Measurements from ENCODE around the gene MOGAT3. TPM values are rescaled to one million over a fixed set of nuclear protein-coding genes. Genes with fewer than 3 reads are reported as not detected.

MOGAT3 gene
- total and polyA plus RNA-seq, 9 of the 15 experiments (the other 6 are each of a cell fraction or from before 2014, with no cell fraction given): 0.07 to 0.17 (median 0.13) TPM; not detected in 6

- Histone ChIP-seq H2AFZ (ENCODE audit: low read depth, low read length) (peak within 1 kb of the TSS; percentile 65), H3K4me3 (peak within 1 kb of the TSS; percentile 79), H3K9ac (ENCODE audit: insufficient read depth in 1 of 2, low read depth in 2 of 2, low read length in 2 of 2) (peak within 1 kb of the TSS; percentile 66 to 93), H3K79me2 (ENCODE audit: control insufficient read depth, insufficient read depth, low read length) (peaks cover 12% of the 10 kb centered on the region), H3K4me2 (ENCODE audit: insufficient read depth, low read length) (peak within 1 kb of the TSS; percentile 67), H3K9me1 (ENCODE audit: control insufficient read depth, insufficient read depth, low read length) (no peaks in the 10 kb centered on the region), H3K27ac (ENCODE audit: extremely low read depth, low read depth, low read length) (peak within 1 kb of the TSS; percentile 49; the same call in 1 of the 3 replicates), H3K36me3 (ENCODE audit: control insufficient read depth, insufficient read depth, low read length) (peaks cover 28% of the 10 kb centered on the region; the same call in 2 of the 3 replicates), H3K9me3 (replicated peaks; ENCODE audit: control insufficient read depth, insufficient read depth, low read depth, low read length) (no peaks in the 10 kb centered on the region), H4K20me1 (replicated peaks; ENCODE audit: control insufficient read depth, insufficient read depth, low read length) (no peaks in the 10 kb centered on the region), H3K27me3 (ENCODE audit: control insufficient read depth in 2 of 2, insufficient read depth in 2 of 2, low read length in 2 of 2) (no peaks in the 10 kb centered on the region), H3K4me1 (replicated peaks in 1 of 2; ENCODE audit: control insufficient read depth in 2 of 2, insufficient read depth in 2 of 2, low read length in 2 of 2) (peaks cover 20 to 32% of the 10 kb centered on the region in 2 experiments)
- ATAC-seq (peak; percentile 97), FAIRE-seq (peak; percentile 95), DNase-seq (ENCODE audit: extremely low read depth in 1 of 4, low spot score in 3 of 4) (peak; percentile 99 to 100 (median 100))
- ChIA-PET POLR2A (interaction anchor here (0.6 to 0.7 kb wide), 3 partner anchors 10 to 127 kb away, joined by 3 read pairs; no protein-coding TSS in a partner anchor), CTCF (ENCODE audit: low intra/inter-chr PET ratio) (interaction anchor here (0.7 to 0.8 kb wide), 3 partner anchors 10 to 259 kb away, joined by 3 read pairs; partner anchors contain the start of gene ACHE)
- in situ Hi-C loops (cut with MboI): no loop called here
- intact Hi-C loops (cut with micrococcal nuclease): no loop called here
- no TSS peak for BruUV-seq (replicated peaks)
- 4% methylated on average over 30 of the region's 51 CpGs for WGBS (ENCODE audit: insufficient coverage, low coverage, missing lambda C conversion rate)
- TF ChIP-seq BDP1 (IDR thresholded peaks at IDR 0.05; ENCODE audit: insufficient read depth, insufficient read length): no peak
- TF ChIP-seq ARID3A (IDR thresholded peaks at IDR 0.05; ENCODE audit: borderline replicate concordance, low read depth, low read length): no peak
- no peak for TF ChIP-seq ZNF609 (CRISPR knock-in tag; IDR thresholded peaks at IDR 0.05; ENCODE audit: borderline replicate concordance)
- TF ChIP-seq PURB (CRISPR knock-in tag; IDR thresholded peaks at IDR 0.05; ENCODE audit: low read depth): no peak
- no peak for TF ChIP-seq ZNF696 (CRISPR knock-in tag; conservative IDR thresholded peaks at IDR 0.05)
- no peak for TF ChIP-seq DACH1 (IDR thresholded peaks at IDR 0.05; ENCODE audit: partially characterized antibody)
- TF ChIP-seq RCOR1 (IDR thresholded peaks at IDR 0.05; ENCODE audit: borderline replicate concordance in 1 of 2, low read depth in 2 of 2, low read length in 2 of 2): peak; percentile 71 to 96; a peak in 3 of 4 replicates
- TF ChIP-seq POLR3G (IDR thresholded peaks at IDR 0.05; ENCODE audit: extremely low read depth, insufficient read length, insufficient replicate concordance): no peak
- TF ChIP-seq ZNF274 (IDR thresholded peaks at IDR 0.05; ENCODE audit: borderline replicate concordance, low read depth, low read length): no peak
- no peak for TF ChIP-seq JUN (IDR thresholded peaks at IDR 0.05; ENCODE audit: borderline replicate concordance, low read depth, low read length)
- TF ChIP-seq JUN (CRISPR knock-in tag; IDR thresholded peaks at IDR 0.05; ENCODE audit: borderline replicate concordance): no peak; the same call in 1 of the 2 replicates
- peak in 1 of 2 experiments; percentile 75; a peak in 1 of 4 replicates for TF ChIP-seq TEAD1 (CRISPR knock-in tag; IDR thresholded peaks at IDR 0.05)
- no peak for TF ChIP-seq SREBF2 (CRISPR knock-in tag; IDR thresholded peaks at IDR 0.05)
- TF ChIP-seq MYC (IDR thresholded peaks at IDR 0.05; ENCODE audit: low read depth, low read length): 0 out of 2 replicates have a peak, but pooled peaks have one; percentile 27
- TF ChIP-seq MYC (CRISPR knock-in tag; IDR thresholded peaks at IDR 0.05; ENCODE audit: borderline replicate concordance, low read depth): no peak
These were observed 46.7 kb downstream of the MOGAT3 start, which contains the start of gene AP1S1 for GRCh38 chr7:101153969-101154692. Gene AP1S1, plus strand, starts transcription at chr7:101154476. Its CDS starts 39 bp downstream, at chr7:101154515.

All from K562 (cell line).